Thoracic aorta (tissue), 2 donors: ENCODE data around the gene NRTN. TPM values are rescaled to one million over a fixed set of nuclear protein-coding genes. Genes with fewer than 3 reads are reported as not detected.

Experiments used
- ATAC-seq: fragments of 150-250 bp; one replicate; pipeline ENCODE4 v1.8.0; 2017; ENCODE audit warnings: low read depth; ENCODE audit not compliant: insufficient number of reproducible peaks, low FRiP score
- DNase-seq: peaks from one replicate; pipeline ENCODE4 v3.0.0-alpha.2; 2020; ENCODE audit warnings: low spot score
- H3K27ac ChIP-seq, 2 donors: fragments of 200-600 bp; sonication (generic); 1 replicate in 1 of 2; 2 replicates in 1 of 2; pipeline ENCODE4 v1.5.1; 2016; ENCODE audit warnings: mild to moderate bottlenecking in 2 of 2, moderate library complexity in 2 of 2
- H3K27me3 ChIP-seq: fragments of 200-600 bp; sonication (generic); replicated peaks from 2 replicates; pipeline ENCODE4 v1.6.0; 2016; ENCODE audit warnings: mild to moderate bottlenecking; ENCODE audit not compliant: insufficient read depth
- H3K36me3 ChIP-seq: fragments of 200-600 bp; sonication (generic); one replicate; pipeline ENCODE4 v1.5.1; 2016
- H3K4me1 ChIP-seq, 2 donors: fragments of 200-600 bp; sonication (generic); 1 replicate in 1 of 2; 2 replicates in 1 of 2; pipeline versions ENCODE4 v1.5.1 to v1.6.0; 2016; ENCODE audit warnings: low read depth in 2 of 2, mild to moderate bottlenecking in 1 of 2; ENCODE audit not compliant: control insufficient read depth in 1 of 2
- H3K4me3 ChIP-seq: fragments of 200-600 bp; sonication (generic); 2 replicates; pipeline ENCODE4 v1.5.1; 2016; ENCODE audit warnings: mild to moderate bottlenecking
- H3K9me3 ChIP-seq: fragments of 200-600 bp; sonication (generic); 2 replicates; pipeline ENCODE4 v1.5.1; 2016
- CTCF ChIP-seq: fragments of 200-600 bp; sonication (generic); IDR thresholded peaks from one replicate; pipeline ENCODE4 v1.5.1; 2019; ENCODE audit warnings: antibody characterized with exemption
- total RNA-seq, 2 donors: library from RNA; depleted of rRNA; stranded (reverse); fragments of >200 nt; gene quantifications; one replicate each; pipeline versions ENCODE4 v1.1.0 to v1.2.3, GENCODE V29; 2016

NRTN gene
- total RNA-seq, 2 donors from 2014 or later: not detected

GRCh38 chr19:5803752-5804515 is 933 bp upstream of the NRTN start:
- ATAC-seq (no peak), DNase-seq (no peak)
- H3K4me3 ChIP-seq: peak overlapping the region; percentile 61
- H3K4me1 ChIP-seq: peaks cover 4 to 7% of the 10 kb centered on the region in 2 donors
- H3K36me3 ChIP-seq: no peaks in the 10 kb centered on the region
- TF ChIP-seq CTCF: peak; percentile 68
- peaks cover 16% of the 10 kb centered on the region for H3K27me3 ChIP-seq
- no peaks in the 10 kb centered on the region for H3K9me3 ChIP-seq
- peak overlapping the region in 1 of 2 donors; percentile 34 for H3K27ac ChIP-seq

GRCh38 chr19:5805462-5806132 is 730 bp downstream of the NRTN start:
- Histone ChIP-seq H3K4me3 (no peak overlapping the region), H3K27me3 (peaks cover 16% of the 10 kb centered on the region), H3K9me3 (no peaks in the 10 kb centered on the region), H3K27ac (no peak overlapping the region), H3K36me3 (no peaks in the 10 kb centered on the region), H3K4me1 (peaks cover 4 to 7% of the 10 kb centered on the region in 2 donors)
- no peak for DNase-seq
- no peak for ATAC-seq
- TF ChIP-seq CTCF: peak; percentile 47

- Histone ChIP-seq H3K9me3 (no peaks in the 10 kb centered on the region), H3K27me3 (peaks cover 16% of the 10 kb centered on the region), H3K4me1 (peaks cover 4 to 7% of the 10 kb centered on the region in 2 donors), H3K27ac (no peak overlapping the region), H3K4me3 (no peak overlapping the region), H3K36me3 (no peaks in the 10 kb centered on the region)
- no peak for TF ChIP-seq CTCF
- DNase-seq: no peak
- no peak for ATAC-seq
Measured at GRCh38 chr19:5806133-5806489, 1.2 kb downstream of the NRTN start.

GRCh38 chr19:5806905-5807304 is 2.0 kb downstream of the NRTN start:
- ATAC-seq (no peak), DNase-seq (no peak)
- Histone ChIP-seq H3K4me1 (peaks cover 4 to 7% of the 10 kb centered on the region in 2 donors), H3K27me3 (peaks cover 11% of the 10 kb centered on the region), H3K27ac (no peak overlapping the region), H3K36me3 (no peaks in the 10 kb centered on the region), H3K9me3 (no peaks in the 10 kb centered on the region), H3K4me3 (no peak overlapping the region)
- no peak for TF ChIP-seq CTCF

- no peak overlapping the region for H3K4me3 ChIP-seq
- H3K9me3 ChIP-seq: no peaks in the 10 kb centered on the region
- peaks cover 4 to 7% of the 10 kb centered on the region in 2 donors for H3K4me1 ChIP-seq
- no peaks in the 10 kb centered on the region for H3K36me3 ChIP-seq
- H3K27ac ChIP-seq: no peak overlapping the region
- TF ChIP-seq CTCF: no peak
- H3K27me3 ChIP-seq: peaks cover 5% of the 10 kb centered on the region
- DNase-seq (no peak), ATAC-seq (no peak)
Measured at GRCh38 chr19:5808120-5808816, 3.4 kb downstream of the NRTN start.
